H1 (cell line): ENCODE results near the gene OOSP4A. TPM values are rescaled to one million over a fixed set of nuclear protein-coding genes. Genes with fewer than 3 reads are reported as not detected.

Experiments
- CTBP2 ChIP-seq: IDR thresholded peaks from 2 replicates; pipeline ENCODE4 v1.7.0; 2011; ENCODE audit warnings: borderline replicate concordance, mild to moderate bottlenecking, moderate library complexity, mixed read lengths, low read length; ENCODE audit not compliant: insufficient read depth, insufficient read length
- HDAC6 ChIP-seq: IDR thresholded peaks from one replicate; pipeline ENCODE4 v1.7.1; 2012; ENCODE audit warnings: low read depth, mild to moderate bottlenecking, inconsistent platforms, low read length, moderate library complexity
- KDM5A ChIP-seq: fragments of 200-600 bp; IDR thresholded peaks from 2 replicates; pipeline ENCODE4 v1.7.1; 2012; ENCODE audit warnings: mild to moderate bottlenecking, low read length, inconsistent platforms, mixed read lengths
- MAFK ChIP-seq: IDR thresholded peaks from 2 replicates; pipeline ENCODE4 v1.6.1; 2012; ENCODE audit warnings: low read depth, mild to moderate bottlenecking, improper control_type of control experiment, low read length
- NRF1 ChIP-seq: IDR thresholded peaks from 2 replicates; pipeline ENCODE4 v1.6.1; 2011; ENCODE audit warnings: mild to moderate bottlenecking, low read depth, low read length, improper control_type of control experiment
- POLR2AphosphoS5 ChIP-seq: IDR thresholded peaks from 2 replicates; pipeline ENCODE4 v1.6.1; 2011; ENCODE audit warnings: low read depth, low read length
- RFX5 ChIP-seq: IDR thresholded peaks from 2 replicates; pipeline ENCODE4 v1.6.1; 2011; ENCODE audit warnings: low read depth, low read length, improper control_type of control experiment, borderline replicate concordance
- SAP30 ChIP-seq: fragments of 300-600 bp; sonication (generic); IDR thresholded peaks from 2 replicates; pipeline ENCODE4 v1.7.1; 2012; ENCODE audit warnings: low read length, moderate library complexity, mild to moderate bottlenecking, inconsistent platforms; ENCODE audit not compliant: insufficient read depth, insufficient replicate concordance
- TEAD4 ChIP-seq: IDR thresholded peaks from 2 replicates; pipeline ENCODE4 v1.6.1; 2012; ENCODE audit warnings: low read depth, low read length, inconsistent platforms, mixed read lengths
- YY1 ChIP-seq: IDR thresholded peaks from 2 replicates; pipeline ENCODE4 v1.6.1; 2011; ENCODE audit warnings: low read depth, mild to moderate bottlenecking, low read length
- polyA plus RNA-seq, 7 experiments: library from polyadenylated mRNA; depleted of rRNA in 3 of 7; stranded (reverse) in 5 of 7; unstranded in 2 of 7; fragments of >200 nt in 5 of 7; fragments of 200-250 nt in 2 of 7; gene quantifications; 1 replicate in 5 of 7; 2 replicates in 1 of 7; 4 replicates in 1 of 7; pipeline versions ENCODE4 v1.2.1 to v1.2.3, GENCODE V29; 2011 to 2013; ENCODE audit warnings: missing spikeins in 2 of 7, mixed read lengths in 2 of 7
- total RNA-seq: library from RNA; stranded (reverse); fragmentation: NEBNext Ultra II Directional; extraction: Animal tissue kit (Norgen Biotek cat#: 25700); gene quantifications from 2 replicates; pipeline ENCODE4 v1.2.1, GENCODE V29; 2021
- TF ChIP-seq, protein P1 (sequence below): fragments of 300-600 bp; sonication (generic); IDR thresholded peaks from 2 replicates; pipeline ENCODE4 v1.7.1; 2012; ENCODE audit warnings: low read length, moderate library complexity, mild to moderate bottlenecking, inconsistent platforms; ENCODE audit not compliant: insufficient replicate concordance
- TF ChIP-seq, protein P2 (sequence below): IDR thresholded peaks from 2 replicates; pipeline ENCODE4 v1.6.1; 2012; ENCODE audit warnings: inconsistent platforms

OOSP4A gene
- total and polyA plus RNA-seq, 2 of the 8 experiments (the other 6 are each of a cell fraction or from before 2014, with no cell fraction given), result not detected

DNA sequence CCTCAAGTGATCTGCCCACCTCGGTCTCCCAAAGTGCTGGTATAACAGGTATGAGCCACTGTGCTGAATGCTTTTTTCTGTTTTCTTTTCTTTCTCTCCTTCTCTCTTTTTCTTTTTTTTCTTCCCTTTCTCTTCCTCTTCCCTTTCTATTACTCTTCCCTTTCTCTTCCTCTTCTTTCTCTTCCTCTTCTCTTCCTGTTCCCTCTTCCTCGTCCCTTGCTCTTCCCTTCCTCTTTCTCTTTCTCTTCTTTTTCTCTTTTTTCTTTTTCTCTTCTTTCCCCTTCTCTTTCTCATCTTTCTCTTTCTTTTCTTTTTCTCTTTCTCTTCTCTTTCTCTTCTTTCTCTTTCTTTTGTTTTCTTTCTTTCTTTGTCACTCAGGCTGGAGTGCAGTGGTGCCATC is 24.4 kb upstream of the OOSP4A start (continued):
- TF ChIP-seq, protein P1, sequence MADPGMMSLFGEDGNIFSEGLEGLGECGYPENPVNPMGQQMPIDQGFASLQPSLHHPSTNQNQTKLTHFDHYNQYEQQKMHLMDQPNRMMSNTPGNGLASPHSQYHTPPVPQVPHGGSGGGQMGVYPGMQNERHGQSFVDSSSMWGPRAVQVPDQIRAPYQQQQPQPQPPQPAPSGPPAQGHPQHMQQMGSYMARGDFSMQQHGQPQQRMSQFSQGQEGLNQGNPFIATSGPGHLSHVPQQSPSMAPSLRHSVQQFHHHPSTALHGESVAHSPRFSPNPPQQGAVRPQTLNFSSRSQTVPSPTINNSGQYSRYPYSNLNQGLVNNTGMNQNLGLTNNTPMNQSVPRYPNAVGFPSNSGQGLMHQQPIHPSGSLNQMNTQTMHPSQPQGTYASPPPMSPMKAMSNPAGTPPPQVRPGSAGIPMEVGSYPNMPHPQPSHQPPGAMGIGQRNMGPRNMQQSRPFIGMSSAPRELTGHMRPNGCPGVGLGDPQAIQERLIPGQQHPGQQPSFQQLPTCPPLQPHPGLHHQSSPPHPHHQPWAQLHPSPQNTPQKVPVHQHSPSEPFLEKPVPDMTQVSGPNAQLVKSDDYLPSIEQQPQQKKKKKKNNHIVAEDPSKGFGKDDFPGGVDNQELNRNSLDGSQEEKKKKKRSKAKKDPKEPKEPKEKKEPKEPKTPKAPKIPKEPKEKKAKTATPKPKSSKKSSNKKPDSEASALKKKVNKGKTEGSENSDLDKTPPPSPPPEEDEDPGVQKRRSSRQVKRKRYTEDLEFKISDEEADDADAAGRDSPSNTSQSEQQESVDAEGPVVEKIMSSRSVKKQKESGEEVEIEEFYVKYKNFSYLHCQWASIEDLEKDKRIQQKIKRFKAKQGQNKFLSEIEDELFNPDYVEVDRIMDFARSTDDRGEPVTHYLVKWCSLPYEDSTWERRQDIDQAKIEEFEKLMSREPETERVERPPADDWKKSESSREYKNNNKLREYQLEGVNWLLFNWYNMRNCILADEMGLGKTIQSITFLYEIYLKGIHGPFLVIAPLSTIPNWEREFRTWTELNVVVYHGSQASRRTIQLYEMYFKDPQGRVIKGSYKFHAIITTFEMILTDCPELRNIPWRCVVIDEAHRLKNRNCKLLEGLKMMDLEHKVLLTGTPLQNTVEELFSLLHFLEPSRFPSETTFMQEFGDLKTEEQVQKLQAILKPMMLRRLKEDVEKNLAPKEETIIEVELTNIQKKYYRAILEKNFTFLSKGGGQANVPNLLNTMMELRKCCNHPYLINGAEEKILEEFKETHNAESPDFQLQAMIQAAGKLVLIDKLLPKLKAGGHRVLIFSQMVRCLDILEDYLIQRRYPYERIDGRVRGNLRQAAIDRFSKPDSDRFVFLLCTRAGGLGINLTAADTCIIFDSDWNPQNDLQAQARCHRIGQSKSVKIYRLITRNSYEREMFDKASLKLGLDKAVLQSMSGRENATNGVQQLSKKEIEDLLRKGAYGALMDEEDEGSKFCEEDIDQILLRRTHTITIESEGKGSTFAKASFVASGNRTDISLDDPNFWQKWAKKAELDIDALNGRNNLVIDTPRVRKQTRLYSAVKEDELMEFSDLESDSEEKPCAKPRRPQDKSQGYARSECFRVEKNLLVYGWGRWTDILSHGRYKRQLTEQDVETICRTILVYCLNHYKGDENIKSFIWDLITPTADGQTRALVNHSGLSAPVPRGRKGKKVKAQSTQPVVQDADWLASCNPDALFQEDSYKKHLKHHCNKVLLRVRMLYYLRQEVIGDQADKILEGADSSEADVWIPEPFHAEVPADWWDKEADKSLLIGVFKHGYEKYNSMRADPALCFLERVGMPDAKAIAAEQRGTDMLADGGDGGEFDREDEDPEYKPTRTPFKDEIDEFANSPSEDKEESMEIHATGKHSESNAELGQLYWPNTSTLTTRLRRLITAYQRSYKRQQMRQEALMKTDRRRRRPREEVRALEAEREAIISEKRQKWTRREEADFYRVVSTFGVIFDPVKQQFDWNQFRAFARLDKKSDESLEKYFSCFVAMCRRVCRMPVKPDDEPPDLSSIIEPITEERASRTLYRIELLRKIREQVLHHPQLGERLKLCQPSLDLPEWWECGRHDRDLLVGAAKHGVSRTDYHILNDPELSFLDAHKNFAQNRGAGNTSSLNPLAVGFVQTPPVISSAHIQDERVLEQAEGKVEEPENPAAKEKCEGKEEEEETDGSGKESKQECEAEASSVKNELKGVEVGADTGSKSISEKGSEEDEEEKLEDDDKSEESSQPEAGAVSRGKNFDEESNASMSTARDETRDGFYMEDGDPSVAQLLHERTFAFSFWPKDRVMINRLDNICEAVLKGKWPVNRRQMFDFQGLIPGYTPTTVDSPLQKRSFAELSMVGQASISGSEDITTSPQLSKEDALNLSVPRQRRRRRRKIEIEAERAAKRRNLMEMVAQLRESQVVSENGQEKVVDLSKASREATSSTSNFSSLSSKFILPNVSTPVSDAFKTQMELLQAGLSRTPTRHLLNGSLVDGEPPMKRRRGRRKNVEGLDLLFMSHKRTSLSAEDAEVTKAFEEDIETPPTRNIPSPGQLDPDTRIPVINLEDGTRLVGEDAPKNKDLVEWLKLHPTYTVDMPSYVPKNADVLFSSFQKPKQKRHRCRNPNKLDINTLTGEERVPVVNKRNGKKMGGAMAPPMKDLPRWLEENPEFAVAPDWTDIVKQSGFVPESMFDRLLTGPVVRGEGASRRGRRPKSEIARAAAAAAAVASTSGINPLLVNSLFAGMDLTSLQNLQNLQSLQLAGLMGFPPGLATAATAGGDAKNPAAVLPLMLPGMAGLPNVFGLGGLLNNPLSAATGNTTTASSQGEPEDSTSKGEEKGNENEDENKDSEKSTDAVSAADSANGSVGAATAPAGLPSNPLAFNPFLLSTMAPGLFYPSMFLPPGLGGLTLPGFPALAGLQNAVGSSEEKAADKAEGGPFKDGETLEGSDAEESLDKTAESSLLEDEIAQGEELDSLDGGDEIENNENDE, result no peak
- no peak for TF ChIP-seq HDAC6
- TF ChIP-seq CTBP2, result no peak
- no peak for TF ChIP-seq RFX5
- no peak for TF ChIP-seq SAP30
- no peak for TF ChIP-seq NRF1
- TF ChIP-seq TEAD4, result no peak
- no peak for TF ChIP-seq KDM5A
- no peak for TF ChIP-seq MAFK
- no peak for TF ChIP-seq POLR2AphosphoS5
- no peak for TF ChIP-seq YY1
- TF ChIP-seq, protein P2, sequence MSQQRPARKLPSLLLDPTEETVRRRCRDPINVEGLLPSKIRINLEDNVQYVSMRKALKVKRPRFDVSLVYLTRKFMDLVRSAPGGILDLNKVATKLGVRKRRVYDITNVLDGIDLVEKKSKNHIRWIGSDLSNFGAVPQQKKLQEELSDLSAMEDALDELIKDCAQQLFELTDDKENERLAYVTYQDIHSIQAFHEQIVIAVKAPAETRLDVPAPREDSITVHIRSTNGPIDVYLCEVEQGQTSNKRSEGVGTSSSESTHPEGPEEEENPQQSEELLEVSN, result no peak
